HPDE6-E6E7 (cell line): Measurements from ENCODE around the gene OMD.
"Not testable (repeated sequence)": the region's sequence is repeated elsewhere in the genome, so short reads cannot be mapped to it uniquely, and the experiment has no call there.

ENCODE experiments used
- DNase-seq: peaks from one replicate; pipeline ENCODE4 v3.0.0; 2011; ENCODE audit warnings: missing footprints; ENCODE audit errors: extremely low spot score

OMD gene

GRCh38 chr9:92414566-92414965 lies 9.7 kb downstream of the OMD start:
- DNase-seq: no peak

- DNase-seq: not testable (repeated sequence)
These were observed 13.1 kb downstream of the OMD start for GRCh38 chr9:92411157-92411556.

- no peak for DNase-seq
These were observed 15.4 kb downstream of the OMD start for GRCh38 chr9:92408747-92409478.

- DNase-seq: no peak
These were observed 16.5 kb downstream of the OMD start for GRCh38 chr9:92407818-92408217.

GRCh38 chr9:92406477-92406876 lies 17.8 kb downstream of the OMD start:
- no peak for DNase-seq

- DNase-seq: no peak
These were observed 18.5 kb downstream of the OMD start for GRCh38 chr9:92405818-92406217.

GRCh38 chr9:92404042-92404836 lies 20.0 kb downstream of the OMD start, which contains the start of gene OGN:
Gene OGN (minus strand): TSS chr9:92404578. CDS start chr9:92403407, 1,171 bp downstream.
- DNase-seq: no peak

GRCh38 chr9:92402826-92403745 lies 21.2 kb downstream of the OMD start:
- no peak for DNase-seq

GRCh38 chr9:92402360-92402759 lies 21.9 kb downstream of the OMD start:
- DNase-seq: no peak

- no peak for DNase-seq
These were observed 26.4 kb downstream of the OMD start for GRCh38 chr9:92397853-92398252.

- no peak for DNase-seq
These were observed 28.7 kb downstream of the OMD start for GRCh38 chr9:92395617-92396016.

GRCh38 chr9:92393686-92394085 lies 30.6 kb downstream of the OMD start:
- no peak for DNase-seq

GRCh38 chr9:92392690-92393089 lies 31.6 kb downstream of the OMD start:
- no peak for DNase-seq

- peak; percentile 41 for DNase-seq
These were observed 38.3 kb downstream of the OMD start for GRCh38 chr9:92385953-92386352.

GRCh38 chr9:92385477-92385876 lies 38.8 kb downstream of the OMD start:
- DNase-seq: no peak

- DNase-seq: no peak
These were observed 39.3 kb downstream of the OMD start for GRCh38 chr9:92385001-92385400.

- DNase-seq: no peak
These were observed 39.9 kb downstream of the OMD start for GRCh38 chr9:92384375-92384774.

GRCh38 chr9:92381775-92382174 lies 42.5 kb downstream of the OMD start:
- no peak for DNase-seq

GRCh38 chr9:92380603-92381002 lies 43.7 kb downstream of the OMD start:
- no peak for DNase-seq

GRCh38 chr9:92378865-92379560 lies 45.3 kb downstream of the OMD start:
- DNase-seq: no peak

GRCh38 chr9:92377876-92378275 lies 46.4 kb downstream of the OMD start:
- DNase-seq: no peak
